DND-41 (cell line): ENCODE results near the gene KAT2B.

Experiments
- ATAC-seq: fragments of 200-7000 bp; cut with Tn5 transposase; 3 replicates; pipeline ENCODE4 v1.9.1; 2021; ENCODE audit warnings: low read depth; ENCODE audit not compliant: insufficient read depth
- DNase-seq: peaks from one replicate; pipeline ENCODE4 v3.0.0-alpha.2; 2020
- H2AFZ ChIP-seq: 2 replicates; pipeline ENCODE4 v1.6.0; 2012; ENCODE audit warnings: low read depth, low read length
- H3K27ac ChIP-seq: 2 replicates; pipeline ENCODE4 v1.5.1; 2012; ENCODE audit warnings: low read length, inconsistent platforms
- H3K27me3 ChIP-seq: fragments of 200-600 bp; sonication (generic); 2 replicates; pipeline ENCODE4 v1.6.0; 2012; ENCODE audit warnings: low read length, mild to moderate bottlenecking, inconsistent platforms; ENCODE audit not compliant: insufficient read depth, poor library complexity
- H3K36me3 ChIP-seq: 2 replicates; pipeline ENCODE4 v1.5.1; 2012; ENCODE audit warnings: low read length, inconsistent platforms; ENCODE audit not compliant: insufficient read depth
- H3K4me1 ChIP-seq: 2 replicates; pipeline ENCODE4 v1.5.1; 2012; ENCODE audit warnings: mild to moderate bottlenecking, low read length; ENCODE audit not compliant: insufficient read depth
- H3K4me2 ChIP-seq: 2 replicates; pipeline ENCODE4 v1.6.0; 2012; ENCODE audit warnings: mild to moderate bottlenecking, moderate library complexity, low read length, inconsistent platforms; ENCODE audit not compliant: insufficient read depth
- H3K4me3 ChIP-seq, 2 experiments: fragments of 200-600 bp in 1 of 2; shearing (Covaris generic) in 1 of 2; 2 replicates each; pipeline ENCODE4 v1.5.1; 2012 to 2016; ENCODE audit warnings: inconsistent platforms in 2 of 2, low read length in 2 of 2, mild to moderate bottlenecking in 2 of 2, low read depth in 1 of 2, moderate library complexity in 1 of 2
- H3K79me2 ChIP-seq: 2 replicates; pipeline ENCODE4 v1.6.0; 2012; ENCODE audit warnings: low read length, inconsistent platforms; ENCODE audit not compliant: insufficient read depth
- H3K9ac ChIP-seq: 2 replicates; pipeline ENCODE4 v1.6.0; 2012; ENCODE audit warnings: low read depth, mild to moderate bottlenecking, inconsistent platforms, low read length, moderate library complexity
- H3K9me3 ChIP-seq: 2 replicates; pipeline ENCODE4 v1.5.1; 2012; ENCODE audit warnings: low read length, moderate library complexity, mild to moderate bottlenecking, inconsistent platforms; ENCODE audit not compliant: insufficient read depth, severe bottlenecking
- H4K20me1 ChIP-seq: 2 replicates; pipeline ENCODE4 v1.6.0; 2012; ENCODE audit warnings: low read length; ENCODE audit not compliant: insufficient read depth
- CTCF ChIP-seq: IDR thresholded peaks from 2 replicates; pipeline ENCODE4 v1.5.1; 2012; ENCODE audit warnings: borderline replicate concordance, low read length, moderate library complexity, mild to moderate bottlenecking; ENCODE audit not compliant: poor library complexity, severe bottlenecking; ENCODE audit errors: extremely low read depth
- EZH2 ChIP-seq: IDR thresholded peaks from 3 replicates; pipeline ENCODE4 v1.6.1; 2012; ENCODE audit warnings: borderline replicate concordance, low read depth, mild to moderate bottlenecking, moderate library complexity, low read length, inconsistent platforms; ENCODE audit not compliant: severe bottlenecking

The KAT2B gene

GRCh38 chr3:20091331-20092047 lies 51.2 kb downstream of the KAT2B start:
- Histone ChIP-seq H3K79me2 (no peaks in the 10 kb centered on the region), H3K9me3 (no peaks in the 10 kb centered on the region), H3K27me3 (no peaks in the 10 kb centered on the region), H2AFZ (no peak overlapping the region), H3K4me2 (no peak overlapping the region), H3K36me3 (no peaks in the 10 kb centered on the region; the same call in 1 of the 2 replicates), H3K9ac (no peak overlapping the region), H3K4me1 (no peaks in the 10 kb centered on the region), H4K20me1 (peaks cover 5% of the 10 kb centered on the region; the same call in 1 of the 2 replicates), H3K27ac (no peak overlapping the region), H3K4me3 (no peak overlapping the region)
- DNase-seq = no peak
- no peak for ATAC-seq
- no peak for TF ChIP-seq CTCF
- no peak for TF ChIP-seq EZH2

GRCh38 chr3:20095470-20095869 lies 55.2 kb downstream of the KAT2B start:
- Histone ChIP-seq H3K4me2 (no peak overlapping the region), H3K36me3 (no peaks in the 10 kb centered on the region; the same call in 1 of the 2 replicates), H3K4me1 (peaks cover 19% of the 10 kb centered on the region), H3K9me3 (no peaks in the 10 kb centered on the region), H4K20me1 (peaks cover 5% of the 10 kb centered on the region; the same call in 1 of the 2 replicates), H3K4me3 (no peak overlapping the region), H3K27me3 (no peaks in the 10 kb centered on the region), H3K79me2 (no peaks in the 10 kb centered on the region), H2AFZ (no peak overlapping the region), H3K27ac (no peak overlapping the region), H3K9ac (no peak overlapping the region)
- no peak for DNase-seq
- ATAC-seq = no peak
- TF ChIP-seq CTCF (no peak), EZH2 (no peak)

GRCh38 chr3:20096135-20096685 lies 56.0 kb downstream of the KAT2B start:
- Histone ChIP-seq H3K27ac (no peak overlapping the region), H2AFZ (no peak overlapping the region), H3K9ac (no peak overlapping the region), H3K36me3 (no peaks in the 10 kb centered on the region; the same call in 1 of the 2 replicates), H3K9me3 (no peaks in the 10 kb centered on the region), H3K4me1 (peaks cover 27% of the 10 kb centered on the region), H3K27me3 (no peaks in the 10 kb centered on the region), H3K4me3 (no peak overlapping the region), H3K79me2 (no peaks in the 10 kb centered on the region), H4K20me1 (peaks cover 5% of the 10 kb centered on the region; the same call in 1 of the 2 replicates), H3K4me2 (no peak overlapping the region)
- TF ChIP-seq CTCF (no peak), EZH2 (no peak)
- DNase-seq (no peak), ATAC-seq (no peak)
